ENCODE data around the gene KCNE5.

DNA sequence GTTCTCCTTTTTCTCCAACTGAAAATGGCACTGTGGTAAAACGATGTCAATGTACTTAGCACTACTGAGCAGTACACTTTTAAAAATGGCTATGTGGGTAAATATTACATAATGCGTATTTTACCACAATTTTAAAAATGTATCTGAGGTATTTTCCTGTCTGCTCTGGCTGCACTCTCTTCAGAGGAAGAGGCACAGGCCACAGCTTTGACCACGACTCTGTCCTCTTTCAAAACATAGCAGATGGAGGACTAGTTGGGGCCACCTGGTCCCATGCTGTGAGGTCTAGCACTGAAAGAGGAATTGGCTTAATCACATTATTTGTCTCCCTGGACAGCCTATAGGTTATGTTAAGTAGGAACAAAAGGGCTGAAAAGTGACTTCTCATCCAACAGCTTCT, 5.2 kb downstream of the KCNE5 start:
- no peak for TF ChIP-seq POLR2AphosphoS5 (IDR thresholded peaks at IDR 0.05; ENCODE audit: low read depth, low read length)
- TF ChIP-seq POLR2A (IDR thresholded peaks at IDR 0.05; ENCODE audit: low read depth, low read length) = no peak
- no peak for TF ChIP-seq TAF1 (IDR thresholded peaks at IDR 0.05; ENCODE audit: borderline replicate concordance, low read depth, low read length)

Data from GM12892 (cell line).